Peyer's patch (tissue), 4 donors: ENCODE results near the gene ALS2CL. TPM values are rescaled to one million over a fixed set of nuclear protein-coding genes. Genes with fewer than 3 reads are reported as not detected.

Experiments
- DNase-seq, 3 donors: peaks; one replicate each; pipeline ENCODE4 v3.0.0-alpha.2; 2017 to 2019
- H3K27ac ChIP-seq, 4 donors: fragments of 200-600 bp; sonication (generic); one replicate each; pipeline ENCODE4 v1.5.1; 2016 to 2019
- H3K27me3 ChIP-seq, 2 donors: fragments of 200-600 bp; sonication (generic); one replicate each; pipeline ENCODE4 v1.5.1; 2019
- H3K36me3 ChIP-seq, 3 donors: fragments of 200-600 bp; sonication (generic); one replicate each; pipeline ENCODE4 v1.5.1; 2016 to 2019
- H3K4me1 ChIP-seq, 4 donors: fragments of 200-600 bp; sonication (generic); one replicate each; pipeline ENCODE4 v1.5.1; 2016 to 2019
- H3K4me3 ChIP-seq, 4 donors: fragments of 200-600 bp; sonication (generic); 1 replicate in 3 of 4; 2 replicates in 1 of 4; pipeline ENCODE4 v1.5.1; 2016 to 2019; ENCODE audit warnings: mild to moderate bottlenecking in 1 of 4
- H3K9me3 ChIP-seq, 4 donors: fragments of 200-600 bp; sonication (generic); one replicate each; pipeline ENCODE4 v1.5.1; 2016 to 2019; ENCODE audit warnings: mild to moderate bottlenecking in 1 of 4
- POLR2A ChIP-seq, 2 donors: fragments of 450-650 bp; IDR thresholded peaks; one replicate each; pipeline ENCODE4 v1.5.1; 2017; ENCODE audit warnings: antibody characterized with exemption in 2 of 2, mild to moderate bottlenecking in 2 of 2, moderate library complexity in 2 of 2
- total RNA-seq, 4 donors: library from RNA; depleted of rRNA; stranded (reverse); fragments of >200 nt; gene quantifications; one replicate each; pipeline ENCODE4 v1.1.0, GENCODE V29; 2016
- TF ChIP-seq, protein P1 (sequence below), 6 experiments: fragments of 450-650 bp in 4 of 6; fragments of 200-600 bp in 2 of 6; sonication (generic) in 1 of 6; IDR thresholded peaks; one replicate each; pipeline ENCODE4 v1.5.1; 2017 to 2019; ENCODE audit warnings: antibody characterized with exemption in 6 of 6, mild to moderate bottlenecking in 3 of 6, moderate library complexity in 1 of 6

Gene ALS2CL
- total RNA-seq, 4 donors from 2014 or later = 64.3 to 113 (median 82.7) TPM

DNA sequence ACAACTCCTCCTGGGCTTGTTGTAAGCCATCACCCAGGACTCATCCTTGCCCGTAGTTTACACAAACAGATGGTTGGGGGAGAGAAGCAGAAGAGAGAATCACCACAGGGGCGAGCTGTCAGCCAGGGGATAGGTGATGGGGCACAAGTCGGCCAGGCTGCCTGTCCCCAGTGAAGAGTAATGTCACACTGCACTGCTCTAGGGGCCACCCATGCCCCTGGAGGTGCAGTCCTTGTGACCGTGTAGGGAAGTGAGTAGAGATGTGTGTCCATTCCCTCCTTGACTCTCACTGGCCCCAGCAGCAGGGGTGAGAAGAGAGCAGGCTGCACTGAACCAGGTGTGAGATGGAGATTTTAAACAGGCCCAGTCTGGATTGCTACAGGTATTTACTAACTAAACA, 41.3 kb upstream of the ALS2CL start:
- Histone ChIP-seq H3K4me1 (no peaks in the 10 kb centered on the region), H3K27me3 (no peaks in the 10 kb centered on the region), H3K9me3 (no peaks in the 10 kb centered on the region), H3K4me3 (no peak overlapping the region), H3K27ac (no peak overlapping the region), H3K36me3 (no peaks in the 10 kb centered on the region)
- TF ChIP-seq, protein P1, sequence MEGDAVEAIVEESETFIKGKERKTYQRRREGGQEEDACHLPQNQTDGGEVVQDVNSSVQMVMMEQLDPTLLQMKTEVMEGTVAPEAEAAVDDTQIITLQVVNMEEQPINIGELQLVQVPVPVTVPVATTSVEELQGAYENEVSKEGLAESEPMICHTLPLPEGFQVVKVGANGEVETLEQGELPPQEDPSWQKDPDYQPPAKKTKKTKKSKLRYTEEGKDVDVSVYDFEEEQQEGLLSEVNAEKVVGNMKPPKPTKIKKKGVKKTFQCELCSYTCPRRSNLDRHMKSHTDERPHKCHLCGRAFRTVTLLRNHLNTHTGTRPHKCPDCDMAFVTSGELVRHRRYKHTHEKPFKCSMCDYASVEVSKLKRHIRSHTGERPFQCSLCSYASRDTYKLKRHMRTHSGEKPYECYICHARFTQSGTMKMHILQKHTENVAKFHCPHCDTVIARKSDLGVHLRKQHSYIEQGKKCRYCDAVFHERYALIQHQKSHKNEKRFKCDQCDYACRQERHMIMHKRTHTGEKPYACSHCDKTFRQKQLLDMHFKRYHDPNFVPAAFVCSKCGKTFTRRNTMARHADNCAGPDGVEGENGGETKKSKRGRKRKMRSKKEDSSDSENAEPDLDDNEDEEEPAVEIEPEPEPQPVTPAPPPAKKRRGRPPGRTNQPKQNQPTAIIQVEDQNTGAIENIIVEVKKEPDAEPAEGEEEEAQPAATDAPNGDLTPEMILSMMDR (IDR thresholded peaks at IDR 0.05) = no peak
- no peak for TF ChIP-seq POLR2A (IDR thresholded peaks at IDR 0.05)
- DNase-seq = no peak

DNA sequence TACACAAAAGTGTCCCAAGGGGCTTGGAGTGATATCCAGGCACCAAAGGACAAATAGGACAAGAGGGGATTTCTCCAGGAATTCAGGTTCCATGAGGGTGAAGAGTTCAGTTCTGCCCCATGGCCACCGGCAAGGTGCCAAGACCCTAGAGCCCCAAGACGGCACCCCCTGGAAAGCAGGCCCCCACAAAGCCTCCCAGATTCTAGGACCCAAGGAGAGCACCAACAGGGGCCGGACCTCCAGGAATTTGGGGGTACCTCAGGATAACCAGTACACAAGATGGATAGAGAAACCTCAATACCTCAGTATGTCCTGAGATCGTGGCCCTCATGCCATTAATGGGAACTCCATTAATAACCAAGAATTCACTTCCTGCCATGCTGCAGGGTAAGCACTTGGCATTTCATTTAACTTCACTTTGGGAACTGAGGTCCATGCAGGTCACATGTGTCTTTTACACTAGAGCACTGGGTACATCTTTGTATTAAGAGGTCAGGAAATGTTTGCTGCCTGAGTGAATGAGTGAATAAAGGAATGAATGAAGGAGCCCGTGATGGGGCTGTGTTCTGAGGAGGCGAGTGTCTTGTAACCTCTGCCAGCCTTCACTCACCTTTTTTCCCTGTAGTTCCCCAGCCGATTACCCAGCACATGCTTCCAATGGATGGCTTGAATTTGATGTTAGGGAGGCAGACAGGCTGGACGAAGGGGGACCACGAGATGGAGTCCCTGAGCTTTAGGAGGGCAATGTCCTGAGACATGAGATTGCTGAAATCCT, 39.7 kb upstream of the ALS2CL start:
- TF ChIP-seq POLR2A (IDR thresholded peaks at IDR 0.05) = no peak
- TF ChIP-seq, protein P1 (IDR thresholded peaks at IDR 0.05) = no peak
- peak in 1 of 3 donors; percentile 15 for DNase-seq
- Histone ChIP-seq H3K27me3 (no peaks in the 10 kb centered on the region), H3K27ac (no peak overlapping the region), H3K9me3 (no peaks in the 10 kb centered on the region), H3K4me3 (no peak overlapping the region), H3K36me3 (no peaks in the 10 kb centered on the region), H3K4me1 (no peaks in the 10 kb centered on the region)

DNA sequence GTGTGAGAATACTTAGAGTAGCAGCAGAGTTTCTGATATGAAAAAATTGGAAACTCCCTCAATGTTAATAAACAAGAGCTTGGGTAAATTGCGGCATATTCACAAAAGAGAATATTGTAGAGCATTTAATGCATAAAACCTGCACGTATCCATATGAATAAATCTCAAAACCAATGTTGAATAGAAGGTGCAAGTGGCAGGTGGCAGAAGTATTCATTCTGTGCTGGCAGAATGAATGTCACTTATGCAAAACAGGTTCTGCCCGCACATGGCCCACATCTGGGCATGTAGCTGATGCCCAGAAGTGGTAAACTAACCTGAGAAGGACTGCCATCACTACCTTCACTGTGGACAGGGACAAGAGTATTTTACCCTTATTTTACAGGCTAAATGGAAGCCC, 38.3 kb upstream of the ALS2CL start:
- Histone ChIP-seq H3K36me3 (no peaks in the 10 kb centered on the region), H3K4me3 (no peak overlapping the region), H3K27me3 (no peaks in the 10 kb centered on the region), H3K4me1 (no peaks in the 10 kb centered on the region), H3K27ac (no peak overlapping the region), H3K9me3 (no peaks in the 10 kb centered on the region)
- no peak for TF ChIP-seq POLR2A (IDR thresholded peaks at IDR 0.05)
- DNase-seq = peak in 1 of 3 donors; percentile 7

DNA sequence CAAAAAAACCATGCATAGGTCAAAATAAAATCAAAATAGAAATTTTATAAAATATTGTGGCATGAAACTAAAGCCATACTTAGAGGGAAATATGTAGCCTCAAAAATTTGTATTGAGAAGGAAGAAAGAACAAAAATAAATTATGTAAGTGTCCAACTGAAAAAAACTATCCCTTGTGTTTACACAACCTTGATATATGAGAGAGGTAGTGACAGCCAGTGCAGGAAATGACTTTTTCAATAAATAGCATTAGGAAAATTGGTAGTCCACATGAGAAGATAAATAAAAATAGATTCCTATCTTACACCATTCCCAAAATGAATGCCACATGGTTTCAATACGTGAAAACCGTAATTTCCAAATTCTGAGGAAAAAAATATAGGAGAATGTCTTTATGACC, 37.3 kb upstream of the ALS2CL start:
- no peaks in the 10 kb centered on the region for H3K27me3 ChIP-seq

DNA sequence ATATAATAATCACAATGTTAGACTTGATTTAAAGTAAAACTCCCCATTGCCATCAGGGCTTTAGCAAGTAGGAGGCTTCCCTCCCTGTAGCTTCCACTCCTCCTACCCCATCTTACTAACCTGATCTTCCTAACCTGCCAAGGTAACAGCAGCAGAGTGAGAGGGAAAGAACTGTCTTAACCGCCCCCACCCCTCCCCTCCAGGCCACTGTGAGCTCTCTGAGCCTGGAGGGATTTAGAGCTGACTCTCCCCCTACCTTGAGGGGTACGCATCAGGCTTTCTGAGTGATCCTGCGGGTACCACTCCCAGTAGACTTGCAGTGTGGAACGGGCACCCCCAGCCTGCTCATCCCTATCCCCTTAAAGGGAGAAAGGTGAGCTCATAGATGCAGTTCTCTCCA, 35.6 kb upstream of the ALS2CL start:
- Histone ChIP-seq H3K4me3 (no peak overlapping the region), H3K36me3 (no peaks in the 10 kb centered on the region), H3K27me3 (no peaks in the 10 kb centered on the region), H3K27ac (no peak overlapping the region), H3K9me3 (no peaks in the 10 kb centered on the region), H3K4me1 (no peaks in the 10 kb centered on the region)
- peak in 2 of 3 donors; percentile 9 to 18 for DNase-seq
- TF ChIP-seq, protein P1 (IDR thresholded peaks at IDR 0.05) = no peak
- no peak for TF ChIP-seq POLR2A (IDR thresholded peaks at IDR 0.05)

More for the DNA sequence above, 37.3 kb upstream of the ALS2CL start:
- H3K27ac ChIP-seq = no peak overlapping the region
- H3K9me3 ChIP-seq = no peaks in the 10 kb centered on the region
- no peak for DNase-seq
- H3K36me3 ChIP-seq = no peaks in the 10 kb centered on the region
- no peak for TF ChIP-seq POLR2A (IDR thresholded peaks at IDR 0.05)
- TF ChIP-seq, protein P1 (IDR thresholded peaks at IDR 0.05) = no peak
- H3K4me3 ChIP-seq = no peak overlapping the region
- H3K4me1 ChIP-seq = no peaks in the 10 kb centered on the region

DNA sequence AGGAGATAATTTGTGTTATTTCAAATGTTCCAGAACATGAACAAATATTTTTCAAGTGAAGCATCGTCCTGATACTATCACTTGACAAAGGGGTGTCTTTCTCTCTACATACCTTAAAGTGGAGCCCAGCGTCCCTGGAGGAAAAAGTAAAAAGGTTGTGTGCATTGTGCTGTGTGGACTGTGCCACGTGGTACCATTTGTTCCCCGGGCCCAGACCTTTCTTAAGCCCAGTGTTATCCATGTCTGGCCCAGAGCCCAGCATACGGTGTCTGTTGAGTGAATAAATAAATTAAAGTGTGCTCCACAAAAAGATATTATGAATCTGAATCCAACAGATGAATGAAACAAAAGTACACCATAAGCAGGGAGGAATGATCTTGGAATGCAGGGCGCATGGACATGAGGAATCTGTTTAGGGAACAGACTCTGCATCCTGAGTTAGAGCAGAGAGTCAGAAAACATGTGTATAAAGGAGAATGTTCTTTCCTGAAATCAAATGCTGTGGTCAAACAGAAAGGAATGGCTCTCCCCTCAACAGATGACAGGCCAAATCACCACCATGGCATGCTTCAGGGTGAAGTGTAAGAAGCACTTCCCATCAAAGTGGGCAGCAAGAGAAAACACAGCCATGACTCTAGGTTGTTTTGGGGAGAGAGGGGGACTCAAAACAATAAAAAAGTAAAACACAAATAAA, 32.3 kb upstream of the ALS2CL start:
- no peak overlapping the region for H3K4me3 ChIP-seq
- H3K4me1 ChIP-seq = no peaks in the 10 kb centered on the region
- H3K9me3 ChIP-seq = no peaks in the 10 kb centered on the region
- TF ChIP-seq POLR2A (IDR thresholded peaks at IDR 0.05) = no peak
- TF ChIP-seq, protein P1 (IDR thresholded peaks at IDR 0.05) = no peak
- no peak overlapping the region for H3K27ac ChIP-seq
- DNase-seq = no peak
- H3K36me3 ChIP-seq = no peaks in the 10 kb centered on the region
- H3K27me3 ChIP-seq = no peaks in the 10 kb centered on the region
